Activated T-helper 2 cell treated with anti-CD3 and anti-CD28 coated beads, Interferon-gamma antibody, Interleukin-2, Interleukin-4, amounts not matched to agents 10 μg/mL and 5 μg/mL and 100 μg/mL, durations not matched to agents 14 hours and 24 hours and 36 hours (primary cell): ENCODE data around the gene OR51B4. TPM values are rescaled to one million over a fixed set of nuclear protein-coding genes. Genes with fewer than 3 reads are reported as not detected.

Source experiments
- DNase-seq: peaks from one replicate; pipeline ENCODE4 v3.0.0; 2021; ENCODE audit warnings: low spot score
- H3K27ac Mint-ChIP-seq: one replicate; pipeline ENCODE4 v1.8.0; 2021; ENCODE audit warnings: mixed read lengths
- H3K27me3 Mint-ChIP-seq: one replicate; pipeline ENCODE4 v1.8.0; 2021; ENCODE audit warnings: low read depth, mixed read lengths
- H3K36me3 Mint-ChIP-seq: one replicate; pipeline ENCODE4 v1.8.0; 2021; ENCODE audit warnings: low read depth, mixed read lengths
- H3K4me1 Mint-ChIP-seq: one replicate; pipeline ENCODE4 v1.8.0; 2021; ENCODE audit warnings: low read depth, mixed read lengths
- H3K4me3 Mint-ChIP-seq: one replicate; pipeline ENCODE4 v1.8.0; 2021; ENCODE audit warnings: low read depth, mild to moderate bottlenecking, moderate library complexity, mixed read lengths
- H3K9me3 Mint-ChIP-seq: one replicate; pipeline ENCODE4 v1.8.0; 2021; ENCODE audit warnings: mixed read lengths
- intact Hi-C: fragments of 100-400 bp; cut with micrococcal nuclease; formaldehyde crosslinking; loops from one replicate; pipeline ENCODE4 v1.15.1; 2023
- total RNA-seq: library from RNA; stranded (reverse); gene quantifications from 2 replicates; pipeline ENCODE4 v1.2.3, GENCODE V29; 2022

Gene OR51B4
- total RNA-seq, 1 donor from 2014 or later: not detected

GRCh38 chr11:5289696-5290095, 12.1 kb downstream of the OR51B4 start:
- intact Hi-C loops: loop anchor here (10.0 kb wide), 1 partner anchor 85 kb away; the partner anchor contains the start of gene OR51V1
- H3K9me3 Mint-ChIP-seq: no peaks in the 10 kb centered on the region
- no peaks in the 10 kb centered on the region for H3K27me3 Mint-ChIP-seq
- H3K27ac Mint-ChIP-seq: no peak overlapping the region
- H3K4me1 Mint-ChIP-seq: no peaks in the 10 kb centered on the region
- no peaks in the 10 kb centered on the region for H3K36me3 Mint-ChIP-seq
- H3K4me3 Mint-ChIP-seq: no peak overlapping the region
- no peak for DNase-seq

GRCh38 chr11:5288906-5289550, 12.7 kb downstream of the OR51B4 start:
- Mint-ChIP-seq H3K9me3 (no peaks in the 10 kb centered on the region), H3K36me3 (no peaks in the 10 kb centered on the region), H3K27ac (no peak overlapping the region), H3K27me3 (no peaks in the 10 kb centered on the region), H3K4me1 (no peaks in the 10 kb centered on the region), H3K4me3 (no peak overlapping the region)
- intact Hi-C loops: no loop called here
- no peak for DNase-seq

GRCh38 chr11:5288108-5288905, 13.4 kb downstream of the OR51B4 start:
- H3K4me1 Mint-ChIP-seq: no peaks in the 10 kb centered on the region
- H3K4me3 Mint-ChIP-seq: no peak overlapping the region
- intact Hi-C loops: no loop called here
- no peaks in the 10 kb centered on the region for H3K27me3 Mint-ChIP-seq
- no peaks in the 10 kb centered on the region for H3K9me3 Mint-ChIP-seq
- no peak for DNase-seq
- H3K36me3 Mint-ChIP-seq: no peaks in the 10 kb centered on the region
- H3K27ac Mint-ChIP-seq: no peak overlapping the region

- H3K4me3 Mint-ChIP-seq: no peak overlapping the region
- no peak overlapping the region for H3K27ac Mint-ChIP-seq
- intact Hi-C loops: no loop called here
- H3K9me3 Mint-ChIP-seq: no peaks in the 10 kb centered on the region
- no peak for DNase-seq
- H3K36me3 Mint-ChIP-seq: no peaks in the 10 kb centered on the region
- no peaks in the 10 kb centered on the region for H3K4me1 Mint-ChIP-seq
- H3K27me3 Mint-ChIP-seq: no peaks in the 10 kb centered on the region
Measured at GRCh38 chr11:5286901-5287300, 14.8 kb downstream of the OR51B4 start.

GRCh38 chr11:5286351-5286750, 15.4 kb downstream of the OR51B4 start:
- H3K27ac Mint-ChIP-seq: no peak overlapping the region
- intact Hi-C loops: no loop called here
- no peak for DNase-seq
- H3K9me3 Mint-ChIP-seq: no peaks in the 10 kb centered on the region
- no peaks in the 10 kb centered on the region for H3K27me3 Mint-ChIP-seq
- H3K36me3 Mint-ChIP-seq: no peaks in the 10 kb centered on the region
- H3K4me1 Mint-ChIP-seq: no peaks in the 10 kb centered on the region
- H3K4me3 Mint-ChIP-seq: no peak overlapping the region

- H3K9me3 Mint-ChIP-seq: no peaks in the 10 kb centered on the region
- no peak overlapping the region for H3K27ac Mint-ChIP-seq
- H3K4me1 Mint-ChIP-seq: no peaks in the 10 kb centered on the region
- DNase-seq: no peak
- no peaks in the 10 kb centered on the region for H3K36me3 Mint-ChIP-seq
- H3K4me3 Mint-ChIP-seq: no peak overlapping the region
- intact Hi-C loops: no loop called here
- H3K27me3 Mint-ChIP-seq: no peaks in the 10 kb centered on the region
Measured at GRCh38 chr11:5285703-5286340, 15.9 kb downstream of the OR51B4 start.

GRCh38 chr11:5284637-5285036, 17.1 kb downstream of the OR51B4 start:
- H3K4me3 Mint-ChIP-seq: no peak overlapping the region
- no peaks in the 10 kb centered on the region for H3K9me3 Mint-ChIP-seq
- H3K4me1 Mint-ChIP-seq: peaks cover 2% of the 10 kb centered on the region
- H3K36me3 Mint-ChIP-seq: no peaks in the 10 kb centered on the region
- H3K27me3 Mint-ChIP-seq: no peaks in the 10 kb centered on the region
- intact Hi-C loops: no loop called here
- H3K27ac Mint-ChIP-seq: no peak overlapping the region
- no peak for DNase-seq

- Mint-ChIP-seq H3K27ac (no peak overlapping the region), H3K9me3 (no peaks in the 10 kb centered on the region), H3K4me1 (peaks cover 2% of the 10 kb centered on the region), H3K27me3 (no peaks in the 10 kb centered on the region), H3K4me3 (no peak overlapping the region), H3K36me3 (no peaks in the 10 kb centered on the region)
- intact Hi-C loops: no loop called here
- no peak for DNase-seq
Measured at GRCh38 chr11:5283882-5284281, 17.9 kb downstream of the OR51B4 start.

GRCh38 chr11:5283086-5283485, 18.7 kb downstream of the OR51B4 start:
- H3K4me1 Mint-ChIP-seq: peaks cover 2% of the 10 kb centered on the region
- no peaks in the 10 kb centered on the region for H3K9me3 Mint-ChIP-seq
- no peaks in the 10 kb centered on the region for H3K36me3 Mint-ChIP-seq
- H3K27me3 Mint-ChIP-seq: no peaks in the 10 kb centered on the region
- no peak for DNase-seq
- no peak overlapping the region for H3K4me3 Mint-ChIP-seq
- intact Hi-C loops: no loop called here
- H3K27ac Mint-ChIP-seq: no peak overlapping the region

- H3K4me1 Mint-ChIP-seq: peaks cover 2% of the 10 kb centered on the region
- H3K4me3 Mint-ChIP-seq: no peak overlapping the region
- intact Hi-C loops: no loop called here
- no peak for DNase-seq
- no peaks in the 10 kb centered on the region for H3K27me3 Mint-ChIP-seq
- H3K9me3 Mint-ChIP-seq: no peaks in the 10 kb centered on the region
- no peaks in the 10 kb centered on the region for H3K36me3 Mint-ChIP-seq
- H3K27ac Mint-ChIP-seq: no peak overlapping the region
Measured at GRCh38 chr11:5282628-5283027, 19.1 kb downstream of the OR51B4 start.

- intact Hi-C loops: no loop called here
- no peaks in the 10 kb centered on the region for H3K9me3 Mint-ChIP-seq
Measured at GRCh38 chr11:5281596-5281995, 20.1 kb downstream of the OR51B4 start.

GRCh38 chr11:5280582-5281102, 21.1 kb downstream of the OR51B4 start:
- Mint-ChIP-seq H3K27ac (no peak overlapping the region), H3K4me1 (peaks cover 2% of the 10 kb centered on the region), H3K4me3 (no peak overlapping the region), H3K27me3 (no peaks in the 10 kb centered on the region), H3K36me3 (no peaks in the 10 kb centered on the region), H3K9me3 (no peaks in the 10 kb centered on the region)
- intact Hi-C loops: no loop called here
- no peak for DNase-seq

More at GRCh38 chr11:5281596-5281995, 20.1 kb downstream of the OR51B4 start:
- H3K4me3 Mint-ChIP-seq: no peak overlapping the region
- DNase-seq: no peak
- H3K27ac Mint-ChIP-seq: no peak overlapping the region
- no peaks in the 10 kb centered on the region for H3K27me3 Mint-ChIP-seq
- no peaks in the 10 kb centered on the region for H3K36me3 Mint-ChIP-seq
- peaks cover 2% of the 10 kb centered on the region for H3K4me1 Mint-ChIP-seq
